Cortex of kidney (tissue), 1 donor: Measurements from ENCODE around the gene STAT6.
"Not testable (repeated sequence)": the region's sequence is repeated elsewhere in the genome, so short reads cannot be mapped to it uniquely, and the experiment has no call there.

ENCODE experiments used
- DNase-seq: peaks from one replicate; lab custom pipeline; 2025; lab: John Stamatoyannopoulos, UW

Gene STAT6

GRCh38 chr12:57087010-57087690, 24.0 kb downstream of the STAT6 start:
- DNase-seq: no peak

GRCh38 chr12:57086493-57087009, 24.6 kb downstream of the STAT6 start:
- DNase-seq: no peak

- DNase-seq: no peak
These were observed 25.1 kb downstream of the STAT6 start for GRCh38 chr12:57085999-57086492.

- no peak for DNase-seq
These were observed 30.3 kb downstream of the STAT6 start for GRCh38 chr12:57080855-57081254.

GRCh38 chr12:57079821-57080220, 31.3 kb downstream of the STAT6 start:
- DNase-seq: no peak

- DNase-seq: no peak
These were observed 32.4 kb downstream of the STAT6 start, which contains the start of gene NEMP1 for GRCh38 chr12:57078519-57079404. NEMP1 (minus strand) TSS chr12:57078791; CDS start chr12:57078745, 46 bp downstream.

GRCh38 chr12:57073566-57074450, 37.4 kb downstream of the STAT6 start:
- not testable (repeated sequence) for DNase-seq

GRCh38 chr12:57072661-57073060, 38.5 kb downstream of the STAT6 start:
- no peak for DNase-seq

- no peak for DNase-seq
These were observed 41.6 kb downstream of the STAT6 start for GRCh38 chr12:57069523-57069922.

GRCh38 chr12:57066245-57066644, 44.9 kb downstream of the STAT6 start:
- DNase-seq: no peak

GRCh38 chr12:57063991-57064685, 47.0 kb downstream of the STAT6 start:
- DNase-seq: no peak

- no peak for DNase-seq
These were observed 52.7 kb downstream of the STAT6 start for GRCh38 chr12:57058454-57058853.

- no peak for DNase-seq
These were observed 54.0 kb downstream of the STAT6 start for GRCh38 chr12:57057067-57057751.

- DNase-seq: no peak
These were observed 55.3 kb downstream of the STAT6 start for GRCh38 chr12:57055824-57056223.

GRCh38 chr12:57053901-57054300, 57.3 kb downstream of the STAT6 start:
- DNase-seq: not testable (repeated sequence)

GRCh38 chr12:57053146-57053545, 58.0 kb downstream of the STAT6 start:
- DNase-seq: not testable (repeated sequence)

GRCh38 chr12:57051011-57051410, 60.2 kb downstream of the STAT6 start:
- no peak for DNase-seq

- DNase-seq: no peak
These were observed 61.3 kb downstream of the STAT6 start, which contains the start of gene MYO1A for GRCh38 chr12:57049890-57050289. MYO1A (minus strand) TSS chr12:57050129; CDS start chr12:57048323, 1,806 bp downstream.

- DNase-seq: no peak
These were observed 62.1 kb downstream of the STAT6 start for GRCh38 chr12:57049119-57049446.

GRCh38 chr12:57048423-57049118, 62.6 kb downstream of the STAT6 start:
- DNase-seq: no peak
